Activated CD4-positive, alpha-beta memory T cell treated with anti-CD3 and anti-CD28 coated beads for 36 hours (primary cell): ENCODE data around the gene PGBD5. TPM values are rescaled to one million over a fixed set of nuclear protein-coding genes. Genes with fewer than 3 reads are reported as not detected.

Experiments
- CTCF ChIA-PET: fragments of 350-600 bp; sonication (Branson Sonifier 250); formaldehyde crosslinking; loops from one replicate; lab custom pipeline; 2021; ENCODE audit warnings: antibody characterized with exemption, inconsistent platforms; lab: Charles Lee
- POLR2A ChIA-PET: fragments of 350-600 bp; sonication (Branson Sonifier 250); formaldehyde crosslinking; loops from one replicate; lab custom pipeline; 2021; ENCODE audit warnings: antibody characterized with exemption; lab: Charles Lee
- DNase-seq: peaks from one replicate; pipeline ENCODE4 v3.0.0-alpha.2; 2020
- H3K27ac Mint-ChIP-seq: one replicate; pipeline ENCODE4 v1.8.0; 2021; ENCODE audit warnings: mixed read lengths
- H3K27me3 Mint-ChIP-seq: one replicate; pipeline ENCODE4 v1.8.0; 2021; ENCODE audit warnings: mixed read lengths
- H3K36me3 Mint-ChIP-seq: one replicate; pipeline ENCODE4 v1.8.0; 2021; ENCODE audit warnings: mixed read lengths
- H3K4me1 Mint-ChIP-seq: one replicate; pipeline ENCODE4 v1.8.0; 2021; ENCODE audit warnings: low read depth, mixed read lengths
- H3K4me3 Mint-ChIP-seq: one replicate; pipeline ENCODE4 v1.8.0; 2021; ENCODE audit warnings: mild to moderate bottlenecking, mixed read lengths
- H3K9me3 Mint-ChIP-seq: one replicate; pipeline ENCODE4 v1.8.0; 2021; ENCODE audit warnings: mixed read lengths
- intact Hi-C: fragments of 100-400 bp; cut with micrococcal nuclease; formaldehyde crosslinking; loops from one replicate; pipeline ENCODE4 v1.15.1; 2023
- total RNA-seq, 2 experiments: library from RNA; stranded (reverse); gene quantifications; one replicate each; pipeline ENCODE4 v1.2.3, GENCODE V29; 2021

Gene PGBD5
- total RNA-seq, 2 experiments from 2014 or later = 0.02 TPM; not detected in 1

DNA sequence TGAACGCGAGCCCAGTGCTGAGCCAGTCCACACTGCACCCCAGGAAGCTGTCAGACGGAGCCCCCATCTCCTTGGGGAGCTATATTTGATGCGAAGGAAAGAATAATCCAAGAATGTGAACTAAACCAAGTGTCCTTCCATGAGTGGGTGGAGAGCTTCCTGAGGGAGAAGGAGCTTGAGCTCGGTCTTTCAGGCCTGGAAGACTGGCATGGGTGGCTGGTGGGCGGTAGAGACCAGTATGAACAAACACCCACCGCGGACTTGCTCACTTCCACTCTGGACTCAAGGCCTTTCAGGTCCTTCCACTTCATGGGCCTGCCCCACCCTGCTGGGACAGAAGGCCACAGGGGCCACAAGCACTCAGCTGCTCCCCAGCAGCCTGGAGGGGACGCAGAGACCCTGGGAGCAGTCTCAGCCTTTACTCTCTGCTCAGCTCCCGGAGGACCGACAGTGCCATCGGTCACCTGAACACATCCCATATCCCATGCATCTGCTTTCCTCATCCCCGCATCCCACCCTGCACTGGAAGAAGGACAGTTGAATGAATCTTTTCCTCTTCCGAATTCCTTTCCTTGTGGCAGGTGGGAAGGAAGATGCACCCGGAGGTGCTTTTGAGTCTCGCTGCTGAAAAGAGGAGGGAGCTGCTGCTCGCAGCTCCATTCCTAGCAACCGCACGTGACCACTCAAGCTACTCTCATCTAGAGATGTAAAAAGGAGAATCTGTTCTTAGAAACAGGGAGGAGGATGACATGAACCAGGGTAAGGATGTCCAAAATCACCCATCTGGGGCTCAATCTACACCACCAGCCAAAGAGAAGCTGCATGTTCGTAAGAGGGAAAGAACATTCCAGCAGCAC lies 92.3 kb downstream of the PGBD5 start:
- Mint-ChIP-seq H3K36me3 (no peaks in the 10 kb centered on the region), H3K27me3 (peaks cover 10% of the 10 kb centered on the region), H3K9me3 (no peaks in the 10 kb centered on the region), H3K27ac (no peak overlapping the region), H3K4me3 (no peak overlapping the region), H3K4me1 (peaks cover under 1% of the 10 kb centered on the region)
- intact Hi-C loops = no loop called here
- CTCF ChIA-PET = no interaction called here
- DNase-seq = no peak
- POLR2A ChIA-PET = no interaction called here

DNA sequence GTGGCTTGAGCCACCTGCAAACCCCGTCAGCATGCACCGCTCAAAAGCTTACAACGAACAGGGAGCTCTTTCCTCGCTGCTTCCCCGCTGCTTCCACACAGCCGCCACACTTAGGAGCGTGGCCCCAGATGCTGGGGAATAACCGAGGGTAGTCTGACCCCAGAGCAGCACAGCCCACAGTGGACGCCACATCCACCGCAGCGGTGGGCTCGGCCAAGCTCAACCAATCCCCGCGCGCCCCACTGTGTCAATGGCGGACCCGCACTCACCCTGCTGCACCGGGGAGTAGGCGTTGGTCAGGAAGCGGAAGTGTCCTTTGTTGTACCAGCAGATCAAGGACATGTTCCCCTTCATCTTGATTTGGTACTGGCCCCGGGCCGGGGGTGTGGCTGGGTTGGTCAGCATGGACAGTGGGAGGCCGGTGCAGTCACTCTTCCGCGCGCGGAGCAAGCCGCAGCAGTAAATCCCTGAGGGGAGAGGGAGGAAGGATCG lies 93.5 kb downstream of the PGBD5 start:
- H3K27me3 Mint-ChIP-seq = peaks cover 13% of the 10 kb centered on the region
- no peaks in the 10 kb centered on the region for H3K9me3 Mint-ChIP-seq
- peaks cover 13% of the 10 kb centered on the region for H3K4me1 Mint-ChIP-seq
- POLR2A ChIA-PET = no interaction called here
- H3K4me3 Mint-ChIP-seq = no peak overlapping the region
- H3K36me3 Mint-ChIP-seq = no peaks in the 10 kb centered on the region
- no peak for DNase-seq
- intact Hi-C loops = no loop called here
- H3K27ac Mint-ChIP-seq = no peak overlapping the region
- CTCF ChIA-PET = no interaction called here

DNA sequence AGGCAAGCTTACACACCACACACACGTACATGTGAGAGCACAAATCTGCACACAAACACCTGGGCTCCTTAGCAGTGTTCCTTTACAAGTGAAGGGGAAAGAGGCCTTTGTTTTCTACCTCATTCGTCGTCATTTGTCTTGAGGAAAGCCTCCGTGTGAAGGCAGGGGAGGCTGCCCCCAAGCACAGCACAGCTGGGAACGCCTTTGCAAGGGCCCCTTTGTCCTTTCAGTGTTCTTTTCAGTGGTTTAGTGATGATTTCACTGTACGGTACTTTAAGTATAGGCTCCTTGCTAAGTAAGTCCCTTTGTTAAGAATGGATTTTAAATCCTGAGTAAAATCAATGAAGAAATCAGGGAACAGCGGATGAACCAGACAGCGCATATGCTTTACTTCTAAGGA lies 94.1 kb downstream of the PGBD5 start:
- ChIA-PET CTCF (no interaction called here), POLR2A (no interaction called here)
- Mint-ChIP-seq H3K4me3 (no peak overlapping the region), H3K27me3 (peaks cover 13% of the 10 kb centered on the region), H3K9me3 (no peaks in the 10 kb centered on the region), H3K27ac (no peak overlapping the region), H3K4me1 (peaks cover 15% of the 10 kb centered on the region), H3K36me3 (no peaks in the 10 kb centered on the region)
- no peak for DNase-seq
- intact Hi-C loops = no loop called here

DNA sequence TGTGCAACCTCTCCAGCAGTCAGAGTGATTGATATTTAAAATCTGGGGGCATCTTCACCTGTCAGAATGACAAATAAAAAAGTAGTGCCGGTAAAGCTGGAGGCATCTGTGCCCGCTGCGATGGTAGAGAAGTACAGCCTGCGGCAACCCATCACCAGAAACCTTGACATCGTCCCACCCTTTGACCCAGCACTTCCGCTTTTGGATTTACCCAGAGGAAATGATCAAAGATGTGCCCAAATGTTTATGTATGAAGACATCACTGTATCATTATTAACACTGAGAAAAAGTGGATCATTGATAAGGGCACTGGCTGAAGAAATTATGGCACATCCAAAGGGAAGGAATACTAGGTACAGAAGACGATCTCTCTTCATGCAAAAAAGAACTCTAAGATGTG lies 96.0 kb downstream of the PGBD5 start:
- Mint-ChIP-seq H3K4me3 (no peak overlapping the region), H3K27ac (no peak overlapping the region), H3K27me3 (peaks cover 12% of the 10 kb centered on the region), H3K4me1 (peaks cover 15% of the 10 kb centered on the region), H3K9me3 (no peaks in the 10 kb centered on the region), H3K36me3 (no peaks in the 10 kb centered on the region)
- DNase-seq = no peak
- POLR2A ChIA-PET = no interaction called here
- intact Hi-C loops = no loop called here
- CTCF ChIA-PET = no interaction called here

DNA sequence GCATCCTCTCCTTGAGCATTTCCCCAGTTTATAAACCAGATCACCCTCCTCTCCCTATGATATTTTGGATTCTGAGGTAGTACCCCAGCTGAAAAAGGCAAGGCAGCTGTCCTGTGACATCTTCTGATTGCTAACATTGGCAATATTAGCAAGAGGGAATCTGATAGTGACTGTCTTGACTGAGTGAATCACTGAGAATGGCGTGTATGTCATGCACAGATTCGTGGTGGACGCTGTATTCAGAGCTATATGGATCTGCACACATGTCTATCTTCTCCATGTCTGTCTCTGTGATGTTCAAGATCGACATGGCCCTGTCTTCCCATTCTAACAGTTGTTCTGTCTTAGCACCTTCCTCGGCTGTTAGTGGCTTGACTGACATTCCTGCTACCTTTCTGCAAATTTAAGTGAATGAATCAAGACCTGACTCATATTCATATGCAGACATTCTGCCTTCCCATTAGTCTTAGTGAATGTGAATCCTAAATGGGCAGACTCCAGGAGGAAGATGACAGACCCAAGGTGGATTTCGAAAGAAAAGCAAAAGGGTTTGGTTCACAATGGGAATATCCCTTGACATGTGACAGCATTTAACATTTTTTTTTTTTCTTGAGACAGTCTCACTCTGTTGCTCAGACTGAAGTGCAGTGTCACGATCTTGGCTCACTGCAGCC lies 97.7 kb downstream of the PGBD5 start:
- ChIA-PET CTCF (interaction anchor here (0.6 to 1.7 kb wide), 2 partner anchors 667 to 770 kb away, joined by 4 to 5 read pairs; partner anchors contain the start of gene ABCB10), POLR2A (no interaction called here)
- Mint-ChIP-seq H3K4me3 (no peak overlapping the region), H3K36me3 (no peaks in the 10 kb centered on the region), H3K4me1 (peaks cover 15% of the 10 kb centered on the region), H3K27me3 (peaks cover 10% of the 10 kb centered on the region), H3K9me3 (no peaks in the 10 kb centered on the region), H3K27ac (no peak overlapping the region)
- intact Hi-C loops = no loop called here
- DNase-seq = no peak

DNA sequence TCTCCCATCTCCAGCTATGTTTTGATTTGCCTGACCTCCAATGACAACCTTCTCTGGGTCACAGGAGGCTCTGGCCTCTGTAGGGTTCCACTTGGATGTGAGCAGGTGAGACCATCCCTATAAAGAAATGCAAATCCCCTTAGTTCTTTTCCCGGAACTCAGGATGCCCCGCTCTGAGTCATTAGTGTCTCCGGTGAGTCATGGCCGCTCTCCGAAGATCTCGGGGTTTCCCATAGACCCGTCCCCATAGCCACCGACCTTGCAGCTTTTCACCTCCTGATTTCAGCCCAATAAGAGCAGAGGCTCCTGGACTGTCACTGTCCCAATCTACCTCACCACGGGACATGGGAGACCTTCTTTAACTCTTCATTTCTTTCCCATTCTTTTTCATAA lies 98.2 kb downstream of the PGBD5 start:
- no peak overlapping the region for H3K4me3 Mint-ChIP-seq
- intact Hi-C loops = no loop called here
- peaks cover 8% of the 10 kb centered on the region for H3K27me3 Mint-ChIP-seq
- ChIA-PET CTCF (interaction anchor here (1.7 kb wide), 1 partner anchor 666 kb away, joined by 4 read pairs; no protein-coding TSS in a partner anchor), POLR2A (no interaction called here)
- DNase-seq = peak; percentile 80
- no peaks in the 10 kb centered on the region for H3K36me3 Mint-ChIP-seq
- H3K27ac Mint-ChIP-seq = peak overlapping the region; percentile 58
- H3K9me3 Mint-ChIP-seq = no peaks in the 10 kb centered on the region
- peaks cover 15% of the 10 kb centered on the region for H3K4me1 Mint-ChIP-seq

DNA sequence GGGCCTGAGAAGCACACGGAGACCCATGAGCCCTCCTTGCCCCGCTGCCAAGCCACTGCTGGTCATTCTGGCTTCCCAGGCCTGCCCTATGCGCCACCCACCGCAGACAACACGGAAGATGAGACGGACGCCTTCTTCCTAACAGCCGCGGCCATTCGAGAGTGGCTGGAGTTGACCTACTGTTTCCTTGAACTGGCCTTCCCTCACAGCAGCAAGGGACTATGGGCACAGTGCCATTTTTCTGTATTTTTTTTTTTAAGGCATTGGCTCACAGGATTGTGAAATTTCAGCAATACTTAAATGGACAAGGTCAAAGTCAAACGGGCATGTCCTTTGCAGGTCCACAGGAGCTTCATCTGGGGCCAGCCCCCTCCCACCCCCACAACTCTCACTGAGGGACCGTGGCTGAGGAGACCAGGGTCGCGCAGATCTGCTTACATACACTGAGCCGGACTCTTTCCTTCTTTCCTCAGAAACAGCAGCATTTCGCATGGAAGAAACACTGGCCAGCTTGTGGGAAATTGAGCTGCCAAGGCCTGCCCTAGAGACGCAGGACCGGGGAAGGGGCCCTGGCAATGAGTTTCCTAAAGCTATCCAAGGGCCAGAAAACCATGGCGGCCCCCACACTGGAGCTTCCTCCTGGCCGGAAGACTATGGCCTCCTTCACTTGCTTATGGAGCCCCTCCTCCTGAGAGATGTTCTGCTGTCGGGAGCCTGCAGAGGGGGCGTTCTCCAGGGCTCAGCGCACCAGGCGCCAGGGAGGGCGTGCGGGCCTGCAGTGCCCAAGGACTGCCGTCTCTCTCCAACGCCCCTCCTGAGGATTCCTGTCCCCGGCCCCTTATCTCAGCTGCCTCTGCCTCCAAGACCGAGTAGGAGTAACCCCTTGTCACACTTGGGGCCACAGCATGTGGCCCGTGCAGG lies 98.9 kb downstream of the PGBD5 start:
- H3K27me3 Mint-ChIP-seq = peaks cover 6% of the 10 kb centered on the region
- H3K4me1 Mint-ChIP-seq = peaks cover 15% of the 10 kb centered on the region
- ChIA-PET POLR2A (no interaction called here), CTCF (interaction anchor here (0.8 to 1.7 kb wide), 2 partner anchors 160 to 666 kb away, joined by 3 to 4 read pairs; no protein-coding TSS in a partner anchor)
- H3K9me3 Mint-ChIP-seq = no peaks in the 10 kb centered on the region
- intact Hi-C loops = no loop called here
- DNase-seq = no peak
- peak overlapping the region; percentile 58 for H3K27ac Mint-ChIP-seq
- H3K4me3 Mint-ChIP-seq = no peak overlapping the region
- no peaks in the 10 kb centered on the region for H3K36me3 Mint-ChIP-seq

DNA sequence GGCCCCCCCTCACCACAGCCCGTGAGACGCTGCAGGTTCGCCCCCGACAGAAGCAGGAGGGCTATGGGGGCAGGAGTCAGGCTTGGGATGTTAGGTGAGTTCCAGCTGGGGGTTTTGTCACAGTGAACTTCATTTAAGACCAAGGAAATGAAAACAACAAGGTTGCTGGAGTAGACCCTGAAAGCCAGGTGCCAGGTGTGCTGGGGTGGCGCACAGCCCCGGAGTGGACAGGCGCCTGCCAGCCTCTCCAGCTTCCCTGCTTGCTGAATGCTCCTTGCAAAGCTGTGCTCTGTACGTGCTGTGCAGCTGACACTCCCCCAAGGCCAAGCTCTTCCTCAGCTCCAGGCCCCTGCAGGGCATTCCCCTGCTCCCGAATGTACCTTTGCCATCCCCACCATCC lies 102.4 kb downstream of the PGBD5 start:
- H3K36me3 Mint-ChIP-seq = no peaks in the 10 kb centered on the region
- H3K4me1 Mint-ChIP-seq = peaks cover 12% of the 10 kb centered on the region
- ChIA-PET POLR2A (no interaction called here), CTCF (no interaction called here)
- H3K27ac Mint-ChIP-seq = no peak overlapping the region
- peaks cover 6% of the 10 kb centered on the region for H3K27me3 Mint-ChIP-seq
- H3K9me3 Mint-ChIP-seq = no peaks in the 10 kb centered on the region
- intact Hi-C loops = no loop called here
- no peak overlapping the region for H3K4me3 Mint-ChIP-seq
- no peak for DNase-seq

DNA sequence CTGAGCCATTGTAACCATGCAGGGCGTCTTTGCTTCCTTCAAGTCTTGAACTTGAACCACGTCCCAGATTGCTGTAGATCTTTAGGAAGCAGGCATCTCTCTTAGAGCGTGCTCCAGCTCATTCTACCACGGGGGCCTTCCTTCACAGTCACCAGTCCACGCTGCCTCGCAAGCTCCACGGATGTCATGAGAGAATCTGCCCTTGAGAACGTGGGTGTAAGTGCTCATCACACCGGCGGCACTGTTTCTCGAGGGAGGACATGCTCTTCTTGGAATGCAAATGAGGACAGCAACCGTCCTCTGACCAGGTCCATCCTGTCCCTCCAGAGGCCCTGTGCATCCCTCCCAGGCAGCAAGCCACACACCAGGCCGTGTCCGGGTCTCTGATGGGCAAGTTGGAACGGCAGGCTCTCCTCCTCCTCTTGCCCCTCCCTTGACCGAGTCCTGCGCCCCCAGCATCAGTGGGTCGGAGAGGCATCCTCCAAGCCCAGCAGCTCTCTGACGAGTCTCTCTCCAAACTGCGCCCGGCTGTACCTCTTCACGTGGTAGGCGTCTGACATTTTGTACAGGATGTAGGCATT lies 103.1 kb downstream of the PGBD5 start:
- H3K27ac Mint-ChIP-seq = no peak overlapping the region
- intact Hi-C loops = no loop called here
- H3K36me3 Mint-ChIP-seq = no peaks in the 10 kb centered on the region
- no peak overlapping the region for H3K4me3 Mint-ChIP-seq
- H3K27me3 Mint-ChIP-seq = peaks cover 3% of the 10 kb centered on the region
- no peak for DNase-seq
- H3K4me1 Mint-ChIP-seq = peaks cover 6% of the 10 kb centered on the region
- ChIA-PET CTCF (no interaction called here), POLR2A (no interaction called here)
- no peaks in the 10 kb centered on the region for H3K9me3 Mint-ChIP-seq

DNA sequence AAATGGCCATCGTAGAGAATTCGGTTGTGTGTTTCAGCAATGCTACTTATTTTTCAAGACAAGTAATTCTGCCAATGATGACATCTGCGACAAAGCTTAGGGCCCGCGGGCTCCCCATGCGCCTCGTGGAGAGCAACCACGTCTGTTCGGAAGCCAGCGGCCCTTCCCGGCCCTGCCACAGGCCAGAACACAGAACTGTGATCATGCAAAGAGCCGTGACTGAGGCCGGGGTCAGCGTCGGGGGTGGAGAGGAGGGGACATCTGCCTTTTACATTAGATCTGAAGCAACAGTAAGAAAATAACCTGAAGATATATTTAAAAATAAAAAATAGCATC lies 103.7 kb downstream of the PGBD5 start:
- Mint-ChIP-seq H3K27me3 (peaks cover 3% of the 10 kb centered on the region), H3K36me3 (no peaks in the 10 kb centered on the region), H3K4me3 (no peak overlapping the region), H3K9me3 (no peaks in the 10 kb centered on the region), H3K27ac (no peak overlapping the region), H3K4me1 (no peaks in the 10 kb centered on the region)
- POLR2A ChIA-PET = no interaction called here
- intact Hi-C loops = no loop called here
- CTCF ChIA-PET = no interaction called here
- DNase-seq = no peak

DNA sequence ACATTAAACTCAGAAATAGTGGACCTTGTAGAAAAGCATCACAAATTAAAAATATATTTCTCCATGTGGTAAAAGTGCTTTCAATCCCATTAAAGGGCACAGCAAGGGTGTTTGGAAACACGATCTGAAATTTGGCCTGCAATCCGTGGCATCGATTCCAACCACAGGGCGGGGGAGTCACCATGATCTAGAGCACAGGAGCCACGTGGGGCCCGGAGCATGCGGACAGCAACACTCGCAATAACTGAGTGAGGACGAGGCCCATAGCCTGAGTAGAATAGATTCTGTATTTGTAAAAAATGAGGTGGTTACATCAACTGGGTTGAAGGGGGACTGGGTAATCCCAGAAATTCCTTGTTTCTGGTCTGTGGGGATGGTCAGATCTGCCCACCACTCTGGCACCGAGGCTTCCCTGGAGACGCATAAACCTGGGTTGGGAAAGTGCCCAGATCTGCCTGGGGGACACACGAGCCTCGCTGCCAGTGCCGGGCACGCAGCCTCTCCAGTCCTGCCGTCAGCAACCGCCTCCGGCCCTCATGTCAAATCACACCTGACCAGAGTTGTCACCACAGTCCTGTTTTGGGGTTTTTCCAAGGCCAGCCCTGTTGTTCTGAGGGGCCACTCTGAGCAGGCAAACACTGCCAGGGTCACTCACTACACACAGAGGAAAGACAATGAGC lies 104.3 kb downstream of the PGBD5 start:
- Mint-ChIP-seq H3K9me3 (no peaks in the 10 kb centered on the region), H3K4me3 (no peak overlapping the region), H3K4me1 (no peaks in the 10 kb centered on the region), H3K27me3 (peaks cover 3% of the 10 kb centered on the region), H3K36me3 (no peaks in the 10 kb centered on the region), H3K27ac (no peak overlapping the region)
- POLR2A ChIA-PET = no interaction called here
- intact Hi-C loops = no loop called here
- CTCF ChIA-PET = no interaction called here
- no peak for DNase-seq
